NCI-H128 (cell line): ENCODE measurements around the gene KLHL22.
"Not testable (repeated sequence)": the region's sequence is repeated elsewhere in the genome, so short reads cannot be mapped to it uniquely, and the experiment has no call there.

ENCODE experiments used
- DNase-seq: peaks from one replicate; lab custom pipeline; 2025; ENCODE audit not compliant: unreplicated experiment; lab: John Stamatoyannopoulos, UW

KLHL22 gene

DNA sequence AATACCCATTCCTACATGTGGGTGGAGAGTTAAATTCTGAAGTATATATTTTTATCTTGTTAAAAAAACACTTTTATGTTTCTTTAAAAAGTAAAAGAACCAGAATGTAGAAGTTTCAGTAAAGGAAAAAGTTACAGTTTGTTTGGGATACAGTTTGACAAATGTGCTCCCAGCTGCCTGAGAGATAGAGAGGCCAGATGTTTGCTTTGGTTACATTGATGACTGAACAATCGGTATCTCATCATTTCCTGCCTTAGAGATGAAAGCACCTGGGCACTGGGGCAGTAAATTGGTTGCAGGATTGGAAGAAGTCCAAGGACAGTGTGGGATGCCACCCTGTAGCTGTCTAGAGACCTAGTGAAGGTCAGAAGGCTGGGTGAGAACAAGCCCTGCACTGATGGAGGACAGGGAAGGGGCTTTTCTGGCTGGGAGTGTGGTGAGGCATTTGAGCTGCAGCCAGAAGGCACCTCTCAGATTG, 28.4 kb upstream of the KLHL22 start:
- DNase-seq: no peak

DNA sequence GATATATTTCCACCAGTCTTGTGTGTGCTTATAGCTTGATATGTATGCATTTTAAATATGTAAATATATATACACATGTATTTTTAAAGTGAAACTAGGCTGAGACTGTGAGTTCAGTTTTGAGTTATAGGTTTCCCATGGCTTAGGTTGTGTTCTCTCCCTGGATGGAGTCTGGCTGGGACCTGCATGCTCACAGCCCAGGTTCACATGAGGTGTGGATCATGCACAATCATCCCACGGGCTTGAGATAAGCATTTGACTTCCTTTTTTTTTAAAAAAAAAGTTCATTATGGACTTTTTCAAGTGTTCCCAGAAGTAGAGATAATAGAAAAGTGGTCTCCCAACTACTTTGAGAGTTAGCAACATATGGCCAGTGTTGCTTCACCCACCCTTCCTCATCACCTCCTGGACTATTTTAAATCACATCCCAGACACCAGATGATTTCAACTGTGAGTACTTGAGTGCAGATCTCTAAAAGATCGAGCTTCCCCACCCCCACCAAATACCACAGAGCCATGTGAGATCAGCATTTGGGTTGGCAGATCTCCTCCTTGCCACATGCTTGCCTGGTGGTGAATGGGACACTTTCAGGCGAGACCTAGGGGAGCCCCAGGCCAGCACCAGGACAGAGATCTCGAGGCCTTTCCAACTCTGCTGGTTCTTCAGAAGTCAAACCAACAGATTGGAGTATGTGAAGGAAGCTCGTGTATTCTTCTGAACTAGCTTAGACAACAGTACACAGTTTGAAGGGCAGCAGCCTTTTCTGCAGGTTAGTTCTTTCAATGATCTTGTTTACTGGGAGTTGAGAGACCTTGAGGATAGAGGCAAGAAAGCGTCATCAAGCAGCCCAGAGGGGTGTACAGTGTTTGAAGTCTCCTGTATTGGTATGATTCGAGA, 27.7 kb upstream of the KLHL22 start:
- DNase-seq: no peak

DNA sequence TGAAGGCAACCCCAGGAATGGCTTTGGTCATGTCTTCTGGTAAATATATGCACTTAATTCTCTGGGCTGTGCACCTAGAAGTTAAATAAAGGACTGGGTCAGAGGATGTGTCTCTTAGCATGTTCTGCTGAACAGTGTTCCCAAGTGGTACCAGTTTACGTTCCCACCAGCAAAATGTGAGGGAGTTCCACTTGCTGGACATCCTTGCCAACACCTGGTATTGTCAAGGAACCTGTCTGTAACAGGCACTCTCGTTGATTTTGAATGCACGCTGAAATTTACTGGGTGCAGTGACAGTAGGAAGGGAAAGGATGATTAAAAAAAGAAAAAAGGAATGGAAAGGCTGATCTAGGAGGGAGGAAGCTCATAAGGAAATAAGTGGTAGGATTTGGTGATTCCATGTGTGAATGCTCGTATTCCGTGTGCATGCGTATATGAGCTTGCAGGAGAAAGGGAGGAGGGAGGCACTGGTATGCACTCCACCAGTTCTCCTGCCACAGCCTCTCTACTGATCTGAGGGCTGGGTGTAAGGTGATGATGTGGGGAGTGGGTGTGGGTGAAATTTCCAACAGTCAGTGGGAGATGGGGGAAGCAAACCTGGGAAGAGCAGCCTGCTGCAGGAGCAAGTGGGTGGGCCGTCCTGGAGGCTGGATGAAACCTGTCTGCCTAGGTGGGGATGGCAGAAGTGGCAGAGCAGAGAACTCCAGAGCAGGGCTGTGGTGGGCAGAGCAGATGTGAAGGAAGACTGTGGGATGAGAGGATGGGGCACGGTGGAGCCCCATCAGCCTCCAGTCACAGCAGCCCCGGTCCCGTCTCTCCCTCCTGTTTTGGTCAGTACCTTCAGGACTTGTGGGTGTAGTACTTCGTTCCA, 26.8 kb upstream of the KLHL22 start:
- DNase-seq: no peak

DNA sequence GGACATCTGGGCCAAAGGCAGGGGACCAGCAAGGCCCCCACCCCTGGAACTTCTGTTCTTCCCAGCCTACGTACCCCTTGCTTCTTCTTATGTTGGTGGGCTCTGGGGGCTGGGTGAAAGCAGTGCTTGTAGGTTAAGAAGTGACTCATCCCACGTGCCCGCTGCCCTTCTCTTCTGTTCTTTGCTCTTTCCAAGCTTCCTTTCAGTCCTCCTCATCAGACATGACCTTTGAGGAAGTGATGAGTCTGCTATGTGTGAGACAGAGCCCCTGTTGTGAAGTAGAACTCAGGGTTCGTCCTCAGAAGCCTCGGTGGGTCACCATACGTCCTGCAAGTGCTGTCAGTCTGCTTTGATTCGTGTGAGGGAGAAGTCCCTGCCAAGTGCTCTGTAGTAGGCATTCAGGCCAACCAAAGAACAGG, 24.5 kb upstream of the KLHL22 start:
- DNase-seq: no peak

DNA sequence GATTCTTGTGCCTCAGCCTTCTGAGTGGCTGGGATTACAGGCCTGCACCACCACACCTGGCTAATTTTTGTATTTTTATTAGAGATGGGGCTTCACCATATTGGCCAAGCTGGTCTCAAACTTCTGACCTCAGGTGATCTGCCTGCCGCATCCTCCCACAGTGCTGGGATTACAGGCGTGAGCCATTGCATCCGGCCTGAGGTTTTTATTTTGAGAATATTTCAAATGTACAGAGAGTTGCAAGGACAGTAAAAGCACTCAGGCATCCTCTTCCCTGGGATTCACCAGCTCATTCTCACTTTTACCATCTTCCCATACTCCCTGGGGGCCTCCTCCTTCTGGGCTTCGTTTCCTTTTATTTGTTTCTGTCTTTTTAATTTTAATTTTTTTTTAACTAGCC, 24.0 kb upstream of the KLHL22 start:
- DNase-seq: no peak

GRCh38 chr22:20517841-20518592, 22.4 kb upstream of the KLHL22 start:
- no peak for DNase-seq

- DNase-seq: no peak
These were observed 21.8 kb upstream of the KLHL22 start for GRCh38 chr22:20517422-20517821.

DNA sequence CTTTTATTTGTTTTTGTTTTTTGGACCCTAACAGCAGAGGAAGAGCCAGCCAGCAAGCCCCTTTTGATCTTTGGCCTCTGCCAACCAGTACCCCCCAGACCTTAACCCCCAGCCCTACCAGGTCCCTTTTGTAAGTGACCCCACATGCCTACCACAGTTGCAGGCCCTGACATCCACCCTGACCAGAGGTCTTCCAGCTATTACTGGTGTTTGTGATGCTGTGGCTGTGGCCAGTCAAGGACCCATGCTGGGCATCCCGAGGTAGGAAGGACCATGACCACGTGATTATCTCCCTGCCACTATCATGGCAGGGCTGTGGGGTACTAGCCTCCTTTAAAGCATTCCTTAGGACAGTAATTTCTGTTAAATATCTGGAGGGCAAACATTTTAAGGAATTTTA, 20.8 kb upstream of the KLHL22 start:
- no peak for DNase-seq

GRCh38 chr22:20514658-20515406, 19.2 kb upstream of the KLHL22 start:
- DNase-seq: no peak

DNA sequence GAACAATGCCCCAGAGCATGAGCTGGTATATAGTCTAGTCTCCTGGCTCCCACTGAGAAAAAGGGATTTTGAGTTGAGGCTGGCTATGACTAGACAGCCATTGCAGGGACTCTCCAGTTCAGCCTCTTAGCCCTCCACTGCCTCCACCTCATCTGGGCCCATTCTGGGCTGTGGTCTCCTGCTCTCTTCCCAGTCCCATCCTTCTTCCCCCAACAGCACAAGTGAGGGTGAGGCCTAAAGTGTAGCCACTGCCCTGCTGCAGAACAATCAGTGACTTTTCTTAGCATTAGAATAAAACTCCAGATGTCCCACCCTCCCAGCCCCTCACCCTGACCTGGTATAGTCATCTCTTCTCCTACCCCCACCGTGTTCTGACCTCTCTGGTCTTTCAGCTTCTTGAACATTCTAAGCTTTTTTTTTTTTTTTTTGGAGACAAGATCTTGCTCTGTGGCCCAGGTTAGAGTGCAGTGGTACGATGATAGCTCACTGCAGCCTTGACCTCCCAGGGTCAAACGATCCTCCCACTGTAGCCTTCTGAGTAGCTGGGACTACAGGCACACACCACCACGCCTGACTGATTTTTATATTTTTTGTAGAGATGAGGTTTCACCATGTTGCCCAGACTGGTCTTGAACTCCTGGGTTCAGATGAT, 16.1 kb upstream of the KLHL22 start:
- DNase-seq: no peak

GRCh38 chr22:20510811-20511577, 15.4 kb upstream of the KLHL22 start:
- DNase-seq: no peak

DNA sequence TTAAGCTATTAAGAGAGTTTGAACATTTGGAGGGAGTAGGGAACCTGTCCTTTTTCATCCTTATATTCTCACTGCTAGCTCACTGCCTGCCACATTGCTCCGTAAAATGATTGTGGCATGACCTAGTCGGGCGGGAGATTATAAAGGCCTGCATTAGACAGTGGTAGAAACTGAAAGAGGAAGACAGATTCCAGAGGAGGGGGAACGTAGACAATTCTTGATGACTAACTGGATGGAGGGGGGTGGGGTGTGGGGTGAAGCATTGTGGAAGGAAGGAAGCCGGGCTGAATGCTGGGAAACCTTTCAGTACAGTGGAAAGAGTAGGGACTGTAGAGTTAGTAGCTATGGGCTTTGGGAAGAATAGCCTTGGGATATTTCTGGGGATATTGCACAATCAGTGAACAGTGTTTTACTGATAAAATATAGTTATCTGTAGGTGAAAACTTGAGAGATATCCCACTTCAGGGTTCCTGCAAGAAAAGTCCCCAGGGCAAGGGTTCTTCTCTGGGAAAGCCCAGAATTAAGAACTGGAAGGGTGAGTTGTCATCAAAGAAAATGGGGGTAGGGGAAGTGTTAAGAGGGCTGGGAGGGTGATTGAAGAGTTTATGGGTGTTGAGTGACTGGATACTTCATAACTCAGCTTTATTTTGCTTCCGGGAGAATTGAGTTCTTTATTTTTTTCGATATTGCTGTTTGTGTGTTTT, 13.9 kb upstream of the KLHL22 start:
- DNase-seq: no peak

DNA sequence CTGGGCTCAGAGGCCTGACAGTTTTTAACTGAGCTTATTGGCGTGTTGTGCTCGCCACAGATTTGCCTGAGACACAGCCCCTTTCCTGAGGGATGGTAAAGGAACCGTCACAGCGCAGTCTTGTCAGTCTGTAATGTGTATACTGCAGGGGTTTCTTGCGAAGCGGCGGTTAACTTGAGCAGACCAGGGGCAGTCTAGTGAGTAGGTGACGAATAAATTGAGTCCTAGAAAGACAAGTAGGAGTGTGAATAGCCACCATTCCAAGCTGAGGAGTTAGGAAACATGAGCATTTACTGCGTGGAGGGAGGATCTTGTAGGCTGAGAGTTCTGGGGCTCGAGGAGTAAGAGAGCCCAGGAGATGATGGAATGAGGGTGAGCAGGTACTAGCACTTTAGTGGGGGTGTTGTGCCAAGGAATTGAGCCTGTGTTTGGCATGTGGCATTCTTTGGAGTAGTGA, 13.2 kb upstream of the KLHL22 start:
- no peak for DNase-seq

- not testable (repeated sequence) for DNase-seq
These were observed 12.6 kb upstream of the KLHL22 start for GRCh38 chr22:20508067-20508755.

- DNase-seq: peak; percentile 65
These were observed 11.9 kb upstream of the KLHL22 start, which contains the start of gene MED15 for GRCh38 chr22:20507253-20508066. MED15 (plus strand) TSS chr22:20507610; CDS start chr22:20507679, 69 bp downstream.

- no peak for DNase-seq
These were observed 11.1 kb upstream of the KLHL22 start for GRCh38 chr22:20506543-20507252.
